Thyroid gland (tissue), 4 donors: Measurements from ENCODE around the gene ARSA. TPM values are rescaled to one million over a fixed set of nuclear protein-coding genes. Genes with fewer than 3 reads are reported as not detected.

ENCODE experiments used
- DNase-seq, 2 donors: peaks; one replicate each; pipeline ENCODE4 v3.0.0-alpha.2; 2019
- H3K27ac ChIP-seq, 3 donors: fragments of 200-600 bp; sonication (generic); 1 replicate in 2 of 3; 2 replicates in 1 of 3; pipeline ENCODE4 v1.5.1; 2016 to 2019; ENCODE audit warnings: mild to moderate bottlenecking in 1 of 3, moderate library complexity in 1 of 3
- H3K27me3 ChIP-seq: fragments of 200-600 bp; sonication (generic); one replicate; pipeline ENCODE4 v1.5.1; 2019
- H3K36me3 ChIP-seq, 2 donors: fragments of 200-600 bp; sonication (generic); one replicate each; pipeline ENCODE4 v1.5.1; 2016 to 2019
- H3K4me1 ChIP-seq, 2 donors: fragments of 200-600 bp; sonication (generic); one replicate each; pipeline ENCODE4 v1.5.1; 2017 to 2019
- H3K4me3 ChIP-seq, 3 donors: fragments of 200-600 bp; sonication (generic); replicated peaks in 1 of 3; 1 replicate in 2 of 3; 2 replicates in 1 of 3; pipeline ENCODE4 v1.5.1; 2016; ENCODE audit warnings: mild to moderate bottlenecking in 1 of 3
- H3K9me3 ChIP-seq: fragments of 200-600 bp; sonication (generic); one replicate; pipeline ENCODE4 v1.5.1; 2017
- POLR2A ChIP-seq, 2 donors: fragments of 450-650 bp; IDR thresholded peaks; one replicate each; pipeline ENCODE4 v1.6.1; 2017; ENCODE audit warnings: antibody characterized with exemption in 2 of 2, mild to moderate bottlenecking in 2 of 2, moderate library complexity in 1 of 2
- WGBS, 2 donors: methylation state at CpG; one replicate each; pipeline ENCODE4 v1.1.5; 2017; 5-methylcytosine and 5-hydroxymethylcytosine counted together
- intact Hi-C: fragments of 100-400 bp; cut with DNase I; formaldehyde crosslinking; loops from one replicate; pipeline ENCODE4 v1.15.1; 2023
- total RNA-seq, 4 donors: library from RNA; depleted of rRNA; stranded (reverse); fragments of >200 nt; gene quantifications; one replicate each; pipeline ENCODE4 v1.2.3, GENCODE V29; 2016
- TF ChIP-seq, protein P1 (sequence below), 6 experiments: fragments of 200-600 bp in 3 of 6; fragments of 450-650 bp in 3 of 6; sonication (generic) in 3 of 6; IDR thresholded peaks; one replicate each; pipeline ENCODE4 v1.5.1; 2016 to 2019; ENCODE audit warnings: antibody characterized with exemption in 6 of 6, mild to moderate bottlenecking in 2 of 6, inconsistent platforms in 1 of 6, moderate library complexity in 1 of 6

The ARSA gene
- total RNA-seq, 4 donors from 2014 or later: 30.9 to 73.5 (median 61.2) TPM

DNA sequence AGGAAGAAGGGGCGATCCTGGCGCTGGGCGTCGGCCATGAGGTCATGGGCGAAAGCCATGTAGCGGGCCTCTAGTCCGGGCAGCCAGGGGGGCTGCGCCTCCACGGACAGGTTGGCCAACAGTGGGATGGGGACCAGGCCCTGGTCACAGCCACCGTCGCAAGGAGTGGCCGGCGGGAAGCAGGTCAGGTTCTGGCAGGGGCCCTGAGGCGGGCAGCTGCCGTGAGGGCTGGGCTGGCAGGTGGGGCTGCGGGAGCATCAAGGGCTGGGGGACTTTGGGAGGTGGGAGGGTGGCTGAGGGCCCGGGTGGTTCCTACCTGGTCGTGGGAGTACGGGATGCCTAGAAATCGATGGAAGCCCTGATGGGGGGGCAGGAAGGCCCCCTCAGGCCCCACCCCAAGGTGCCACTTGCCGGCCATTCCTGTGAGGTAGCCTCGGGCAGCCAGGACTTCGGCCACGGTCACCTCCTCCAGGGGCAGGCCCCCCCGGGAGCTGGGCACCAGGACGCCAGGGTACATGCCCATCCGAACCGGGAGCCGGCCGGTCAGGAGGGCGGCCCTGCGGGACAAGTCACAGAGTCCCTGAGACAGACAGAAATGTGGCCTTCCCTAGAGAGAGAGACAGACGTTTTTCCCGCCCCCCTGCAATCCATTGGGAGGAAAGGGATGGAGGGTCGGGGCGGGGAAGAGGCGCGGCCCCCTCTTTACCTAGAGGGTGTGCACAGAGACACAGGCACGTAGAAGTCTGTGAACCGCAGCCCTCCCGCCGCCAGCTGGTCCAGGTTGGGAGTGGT, 906 bp downstream of the ARSA start:
- TF ChIP-seq, protein P1, sequence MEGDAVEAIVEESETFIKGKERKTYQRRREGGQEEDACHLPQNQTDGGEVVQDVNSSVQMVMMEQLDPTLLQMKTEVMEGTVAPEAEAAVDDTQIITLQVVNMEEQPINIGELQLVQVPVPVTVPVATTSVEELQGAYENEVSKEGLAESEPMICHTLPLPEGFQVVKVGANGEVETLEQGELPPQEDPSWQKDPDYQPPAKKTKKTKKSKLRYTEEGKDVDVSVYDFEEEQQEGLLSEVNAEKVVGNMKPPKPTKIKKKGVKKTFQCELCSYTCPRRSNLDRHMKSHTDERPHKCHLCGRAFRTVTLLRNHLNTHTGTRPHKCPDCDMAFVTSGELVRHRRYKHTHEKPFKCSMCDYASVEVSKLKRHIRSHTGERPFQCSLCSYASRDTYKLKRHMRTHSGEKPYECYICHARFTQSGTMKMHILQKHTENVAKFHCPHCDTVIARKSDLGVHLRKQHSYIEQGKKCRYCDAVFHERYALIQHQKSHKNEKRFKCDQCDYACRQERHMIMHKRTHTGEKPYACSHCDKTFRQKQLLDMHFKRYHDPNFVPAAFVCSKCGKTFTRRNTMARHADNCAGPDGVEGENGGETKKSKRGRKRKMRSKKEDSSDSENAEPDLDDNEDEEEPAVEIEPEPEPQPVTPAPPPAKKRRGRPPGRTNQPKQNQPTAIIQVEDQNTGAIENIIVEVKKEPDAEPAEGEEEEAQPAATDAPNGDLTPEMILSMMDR (IDR thresholded peaks at IDR 0.05): no peak
- TF ChIP-seq POLR2A (IDR thresholded peaks at IDR 0.05): no peak
- H3K4me3 ChIP-seq: peak overlapping the region in 1 of 3 donors; percentile 75
- peaks cover 7 to 23% of the 10 kb centered on the region in 2 donors for H3K4me1 ChIP-seq
- intact Hi-C loops: loop anchor here (5.0 kb wide), 1 partner anchor 50 kb away; no protein-coding TSS in a partner anchor
- 81 to 91% methylated on average over 23 to 25 of the region's 42 CpGs for WGBS, 2 donors
- H3K36me3 ChIP-seq: no peaks in the 10 kb centered on the region
- H3K9me3 ChIP-seq: no peaks in the 10 kb centered on the region
- peak overlapping the region in 1 of 3 donors; percentile 72 for H3K27ac ChIP-seq
- H3K27me3 ChIP-seq: no peaks in the 10 kb centered on the region
- DNase-seq: no peak

DNA sequence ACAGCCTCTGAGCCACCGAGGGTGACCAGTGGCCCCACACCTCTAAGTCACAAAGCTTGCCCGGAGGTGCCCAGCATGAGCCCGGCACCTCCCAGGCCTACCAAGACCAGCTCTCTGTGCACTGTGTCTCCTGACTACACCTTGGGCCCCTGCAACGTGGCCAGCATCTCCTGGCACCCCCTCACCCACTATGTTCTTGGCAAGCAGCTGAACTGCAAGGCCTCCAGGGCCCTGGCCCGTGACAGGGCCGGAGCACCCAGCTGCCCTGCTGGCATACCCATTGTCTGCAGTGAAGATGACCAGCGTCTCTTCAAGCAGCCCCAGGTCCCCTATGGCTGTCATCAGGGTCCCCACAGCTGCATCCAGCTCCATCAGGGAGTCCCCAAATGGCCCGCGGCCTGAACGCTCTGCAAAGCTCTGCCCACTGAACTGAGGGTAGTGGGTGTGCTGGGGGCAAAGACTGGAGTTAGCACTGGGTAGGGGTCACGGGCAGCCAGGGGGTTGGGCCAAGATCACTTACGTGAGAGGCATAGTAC, 1.6 kb downstream of the ARSA start:
- H3K36me3 ChIP-seq: no peaks in the 10 kb centered on the region
- H3K9me3 ChIP-seq: no peaks in the 10 kb centered on the region
- H3K4me3 ChIP-seq: no peak overlapping the region
- H3K4me1 ChIP-seq: peaks cover 7 to 30% of the 10 kb centered on the region in 2 donors
- intact Hi-C loops: loop anchor here (5.0 kb wide), 1 partner anchor 51 kb away; no protein-coding TSS in a partner anchor
- no peak for DNase-seq
- H3K27ac ChIP-seq: no peak overlapping the region
- TF ChIP-seq, protein P1 (IDR thresholded peaks at IDR 0.05): no peak
- TF ChIP-seq POLR2A (IDR thresholded peaks at IDR 0.05): no peak
- no peaks in the 10 kb centered on the region for H3K27me3 ChIP-seq
- 83 to 88% methylated on average over 9 to 10 of the region's 12 CpGs for WGBS, 2 donors

DNA sequence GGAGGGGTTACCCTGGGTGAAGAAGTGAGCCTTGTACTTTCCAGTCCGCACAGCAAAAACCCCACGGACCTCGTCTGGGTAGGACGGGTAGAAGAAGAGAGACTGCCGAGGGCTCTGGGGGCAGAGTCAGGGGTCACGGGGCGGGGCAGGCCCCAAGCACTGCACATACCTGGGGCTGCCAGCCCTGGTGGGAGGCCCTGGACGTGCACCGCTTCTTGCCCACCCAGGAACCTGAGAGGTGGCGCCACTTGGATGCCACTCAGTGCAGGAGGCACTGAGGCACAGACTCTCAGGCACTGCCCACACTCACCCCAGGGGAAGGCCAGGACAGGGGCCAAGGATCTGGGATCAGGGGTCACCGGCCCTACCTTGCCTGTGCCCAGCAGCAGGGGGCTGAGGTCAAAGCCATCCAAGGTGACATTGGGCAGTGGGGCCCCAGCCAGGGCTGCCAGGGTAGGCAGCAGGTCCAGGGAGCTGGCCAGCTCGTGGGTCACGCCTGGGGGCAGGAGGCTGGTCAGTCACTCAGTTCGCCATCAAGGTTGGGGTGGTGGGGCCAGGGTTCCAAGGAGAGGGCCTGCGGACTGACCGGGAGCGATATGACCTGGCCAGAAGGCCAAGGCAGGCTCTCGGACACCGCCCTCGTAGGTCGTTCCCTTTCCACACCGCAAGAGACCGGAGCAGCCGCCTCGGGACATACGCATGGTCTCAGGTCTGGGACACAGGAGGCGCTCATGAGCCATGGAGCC, 2.2 kb downstream of the ARSA start:
- DNase-seq: no peak
- no peaks in the 10 kb centered on the region for H3K9me3 ChIP-seq

DNA sequence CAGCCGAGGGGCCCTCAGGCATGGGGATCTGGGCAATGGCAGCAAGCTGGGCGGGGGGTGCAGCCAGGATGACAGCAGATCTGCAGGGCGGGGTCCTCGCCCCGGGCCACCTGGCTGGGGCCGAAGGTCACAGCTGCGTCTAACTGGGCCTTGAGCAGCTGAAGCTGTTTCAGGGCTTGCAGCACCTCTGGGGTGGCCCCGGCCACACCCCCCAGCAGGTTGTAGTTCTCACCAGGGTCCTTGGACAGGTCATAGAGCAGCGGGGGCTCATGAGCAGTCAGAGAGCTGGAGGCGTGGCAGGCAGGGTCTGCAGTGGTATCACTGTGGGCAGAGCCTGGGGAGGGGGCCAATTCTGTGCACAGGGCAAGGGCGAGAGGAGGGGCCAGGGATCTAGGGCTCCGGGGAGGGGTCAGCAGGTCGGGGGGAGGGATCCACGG, 2.8 kb downstream of the ARSA start:
- H3K27me3 ChIP-seq: no peaks in the 10 kb centered on the region
- H3K9me3 ChIP-seq: no peaks in the 10 kb centered on the region
- no peaks in the 10 kb centered on the region for H3K36me3 ChIP-seq
- TF ChIP-seq, protein P1 (IDR thresholded peaks at IDR 0.05): no peak
- TF ChIP-seq POLR2A (IDR thresholded peaks at IDR 0.05): no peak
- no peak for DNase-seq
- intact Hi-C loops: loop anchor here (5.0 kb wide), 1 partner anchor 52 kb away; no protein-coding TSS in a partner anchor
- no peak overlapping the region for H3K4me3 ChIP-seq
- H3K27ac ChIP-seq: no peak overlapping the region
- 90 to 91% methylated on average over 6 to 13 of the region's 14 CpGs for WGBS, 2 donors
- H3K4me1 ChIP-seq: peaks cover 13 to 40% of the 10 kb centered on the region in 2 donors

More for the DNA sequence above, 2.2 kb downstream of the ARSA start:
- Histone ChIP-seq H3K4me1 (peaks cover 7 to 34% of the 10 kb centered on the region in 2 donors), H3K27ac (no peak overlapping the region), H3K27me3 (no peaks in the 10 kb centered on the region), H3K36me3 (no peaks in the 10 kb centered on the region), H3K4me3 (no peak overlapping the region)
- 86 to 92% methylated on average over 20 of the region's 27 CpGs for WGBS, 2 donors
- intact Hi-C loops: loop anchor here (5.0 kb wide), 1 partner anchor 52 kb away; no protein-coding TSS in a partner anchor
- no peak for TF ChIP-seq POLR2A (IDR thresholded peaks at IDR 0.05)
- TF ChIP-seq, protein P1 (IDR thresholded peaks at IDR 0.05): no peak
